ENCODE data around the gene MRC2. TPM values are rescaled to one million over a fixed set of nuclear protein-coding genes. Genes with fewer than 3 reads are reported as not detected.
A peak's percentile ranks its signal among the peaks of the same experiment; 100 is the strongest.

MRC2 gene
- total RNA-seq, 1 experiment from 2014 or later, result 7.6 TPM

- DNase-seq (ENCODE audit: low read depth, low spot score), result no peak
- in situ Hi-C loops (cut with HindIII; ENCODE audit: low pct_unique_long_range_greater_than_20kb, low sequenced_read_pairs), result no loop called here
Measured at GRCh38 chr17:62653826-62654761, 26.6 kb downstream of the MRC2 start.

- no peak for DNase-seq (ENCODE audit: low read depth, low spot score)
- in situ Hi-C loops (cut with HindIII; ENCODE audit: low pct_unique_long_range_greater_than_20kb, low sequenced_read_pairs), result no loop called here
Measured at GRCh38 chr17:62655656-62656055, 28.2 kb downstream of the MRC2 start.

- in situ Hi-C loops (cut with HindIII; ENCODE audit: low pct_unique_long_range_greater_than_20kb, low sequenced_read_pairs), result no loop called here
- no peak for DNase-seq (ENCODE audit: low read depth, low spot score)
Measured at GRCh38 chr17:62656446-62656845, 29.0 kb downstream of the MRC2 start.

- in situ Hi-C loops (cut with HindIII; ENCODE audit: low pct_unique_long_range_greater_than_20kb, low sequenced_read_pairs), result no loop called here
Measured at GRCh38 chr17:62657145-62657665, 29.7 kb downstream of the MRC2 start.

GRCh38 chr17:62657690-62658089 lies 30.2 kb downstream of the MRC2 start:
- in situ Hi-C loops (cut with HindIII; ENCODE audit: low pct_unique_long_range_greater_than_20kb, low sequenced_read_pairs), result no loop called here
- DNase-seq (ENCODE audit: low read depth, low spot score), result no peak

More at GRCh38 chr17:62657145-62657665, 29.7 kb downstream of the MRC2 start:
- DNase-seq (ENCODE audit: low read depth, low spot score), result no peak

GRCh38 chr17:62658136-62658920 lies 30.9 kb downstream of the MRC2 start:
- DNase-seq (ENCODE audit: low read depth, low spot score), result no peak
- in situ Hi-C loops (cut with HindIII; ENCODE audit: low pct_unique_long_range_greater_than_20kb, low sequenced_read_pairs), result no loop called here

- in situ Hi-C loops (cut with HindIII; ENCODE audit: low pct_unique_long_range_greater_than_20kb, low sequenced_read_pairs), result no loop called here
- no peak for DNase-seq (ENCODE audit: low read depth, low spot score)
Measured at GRCh38 chr17:62660629-62661118, 33.2 kb downstream of the MRC2 start.

- no peak for DNase-seq (ENCODE audit: low read depth, low spot score)
- in situ Hi-C loops (cut with HindIII; ENCODE audit: low pct_unique_long_range_greater_than_20kb, low sequenced_read_pairs), result no loop called here
Measured at GRCh38 chr17:62661337-62661736, 33.9 kb downstream of the MRC2 start.

- in situ Hi-C loops (cut with HindIII; ENCODE audit: low pct_unique_long_range_greater_than_20kb, low sequenced_read_pairs), result no loop called here
- no peak for DNase-seq (ENCODE audit: low read depth, low spot score)
Measured at GRCh38 chr17:62662855-62663254, 35.4 kb downstream of the MRC2 start.

GRCh38 chr17:62663304-62663703 lies 35.8 kb downstream of the MRC2 start:
- DNase-seq (ENCODE audit: low read depth, low spot score), result no peak
- in situ Hi-C loops (cut with HindIII; ENCODE audit: low pct_unique_long_range_greater_than_20kb, low sequenced_read_pairs), result no loop called here

- in situ Hi-C loops (cut with HindIII; ENCODE audit: low pct_unique_long_range_greater_than_20kb, low sequenced_read_pairs), result no loop called here
- no peak for DNase-seq (ENCODE audit: low read depth, low spot score)
Measured at GRCh38 chr17:62664336-62665120, 37.1 kb downstream of the MRC2 start.

GRCh38 chr17:62665599-62665998 lies 38.1 kb downstream of the MRC2 start:
- DNase-seq (ENCODE audit: low read depth, low spot score), result no peak
- in situ Hi-C loops (cut with HindIII; ENCODE audit: low pct_unique_long_range_greater_than_20kb, low sequenced_read_pairs), result no loop called here

- no peak for DNase-seq (ENCODE audit: low read depth, low spot score)
- in situ Hi-C loops (cut with HindIII; ENCODE audit: low pct_unique_long_range_greater_than_20kb, low sequenced_read_pairs), result no loop called here
Measured at GRCh38 chr17:62666061-62666800, 38.8 kb downstream of the MRC2 start.

GRCh38 chr17:62666801-62667591 lies 39.5 kb downstream of the MRC2 start:
- in situ Hi-C loops (cut with HindIII; ENCODE audit: low pct_unique_long_range_greater_than_20kb, low sequenced_read_pairs), result no loop called here
- no peak for DNase-seq (ENCODE audit: low read depth, low spot score)

GRCh38 chr17:62668091-62668804 lies 40.8 kb downstream of the MRC2 start:
- in situ Hi-C loops (cut with HindIII; ENCODE audit: low pct_unique_long_range_greater_than_20kb, low sequenced_read_pairs), result no loop called here
- peak; percentile 24 for DNase-seq (ENCODE audit: low read depth, low spot score)
